Stimulated activated CD8-positive, alpha-beta memory T cell treated with anti-CD3 and anti-CD28 coated beads, Interleukin-4, amount 100 ng/mL, for 4 hours (primary cell): ENCODE data around the gene TMEM238.

Experiments used
- DNase-seq, 2 donors: peaks; one replicate each; pipeline ENCODE4 v3.0.0-alpha.2; 2020; ENCODE audit warnings: low read depth in 2 of 2, low spot score in 1 of 2

TMEM238 gene

DNA sequence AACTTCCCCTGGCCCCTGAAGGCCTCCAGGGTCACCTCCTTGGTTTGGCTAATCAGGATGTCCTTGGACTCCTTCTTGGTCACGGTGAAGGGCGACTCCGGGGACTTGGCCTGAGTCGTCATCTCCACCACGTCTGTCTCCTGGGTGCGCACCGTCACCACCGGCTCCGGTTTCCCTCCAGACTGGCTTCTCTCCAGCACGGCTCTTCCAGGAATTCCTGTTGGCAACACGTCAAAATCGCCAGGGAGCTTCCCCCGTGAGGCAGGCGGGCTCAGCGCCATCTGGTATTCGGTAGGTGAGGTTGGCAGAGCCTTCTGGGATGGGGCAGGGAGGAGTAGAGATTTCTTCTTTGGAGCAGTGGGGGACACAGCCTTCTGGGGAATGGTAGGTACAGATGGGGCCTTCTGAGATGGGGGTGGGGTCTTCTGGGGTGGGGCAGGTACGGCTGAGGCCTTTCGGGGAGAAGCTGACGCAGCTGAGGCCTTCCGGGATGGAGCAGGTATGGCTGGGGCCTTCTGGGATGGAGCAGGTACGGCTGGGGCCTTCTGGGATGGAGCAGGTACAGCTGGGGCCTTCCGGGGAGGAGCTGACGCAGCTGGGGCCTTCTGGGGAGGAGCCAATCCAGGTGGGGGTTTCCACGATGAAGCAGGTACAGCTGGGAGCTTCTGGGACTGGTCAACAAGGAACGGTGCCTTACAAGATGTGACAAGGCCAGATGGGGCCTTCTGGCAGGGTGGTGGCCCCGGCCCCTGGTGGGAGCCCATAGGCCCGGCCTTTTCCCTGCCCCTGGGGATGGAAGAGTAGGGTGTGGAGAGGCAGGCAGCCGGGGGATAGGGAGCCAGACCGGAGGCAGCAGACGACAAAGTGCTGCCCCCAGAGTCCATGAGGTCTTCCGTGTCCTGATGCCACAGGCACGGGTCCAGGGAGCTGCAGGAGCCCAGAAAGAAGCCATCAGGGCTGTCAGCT is 24.9 kb downstream of the TMEM238 start:
- DNase-seq: no peak

DNA sequence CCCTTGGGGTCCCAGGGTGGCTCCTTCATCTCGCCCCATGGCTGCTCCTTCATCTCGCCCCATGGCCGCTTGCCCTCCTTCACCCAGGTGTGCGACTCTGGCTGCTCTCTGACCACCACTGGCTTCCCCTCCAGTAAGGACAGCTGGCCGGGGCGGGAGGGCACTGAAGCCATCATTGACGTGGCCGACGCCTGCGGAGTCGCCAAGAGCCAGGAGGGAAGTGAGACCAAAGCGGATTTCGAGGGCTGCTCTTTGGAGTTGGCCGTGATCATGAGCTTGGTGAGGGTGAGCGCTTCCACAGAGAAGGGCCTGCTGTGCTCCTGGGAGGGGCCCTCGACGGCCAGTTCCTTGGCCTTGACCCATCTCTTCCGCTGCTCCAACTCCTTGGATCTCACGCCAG is 25.6 kb downstream of the TMEM238 start:
- no peak for DNase-seq

DNA sequence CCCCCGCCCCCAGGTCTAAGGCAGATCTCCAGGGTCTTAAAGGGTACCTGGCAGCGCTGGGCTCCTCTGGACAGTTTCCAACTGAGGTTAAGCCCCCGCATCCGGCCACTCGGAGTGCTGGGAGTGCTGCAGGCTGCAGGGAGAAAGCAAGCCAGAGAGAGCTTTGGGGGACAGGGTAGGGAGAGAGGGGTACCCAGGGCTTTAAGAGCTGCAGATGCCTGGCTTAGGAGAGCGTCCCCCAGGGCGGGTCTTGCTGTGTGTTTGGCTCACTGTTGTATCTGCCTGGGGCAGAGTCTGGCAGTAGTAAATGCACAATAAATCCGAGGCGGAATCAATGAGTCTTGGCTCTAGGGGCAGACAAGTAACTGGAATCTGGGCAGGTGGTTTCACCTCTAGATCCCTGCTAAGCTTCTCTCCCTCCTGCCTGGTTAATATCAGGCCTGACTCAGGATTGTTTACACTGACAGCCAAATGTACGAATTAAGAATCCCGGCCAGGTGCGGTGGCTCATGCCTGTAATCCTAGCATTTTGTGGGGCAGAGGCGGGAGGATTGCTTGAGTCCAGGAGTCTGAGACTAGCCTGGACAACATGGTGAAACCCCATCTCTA is 28.8 kb downstream of the TMEM238 start:
- no peak for DNase-seq

DNA sequence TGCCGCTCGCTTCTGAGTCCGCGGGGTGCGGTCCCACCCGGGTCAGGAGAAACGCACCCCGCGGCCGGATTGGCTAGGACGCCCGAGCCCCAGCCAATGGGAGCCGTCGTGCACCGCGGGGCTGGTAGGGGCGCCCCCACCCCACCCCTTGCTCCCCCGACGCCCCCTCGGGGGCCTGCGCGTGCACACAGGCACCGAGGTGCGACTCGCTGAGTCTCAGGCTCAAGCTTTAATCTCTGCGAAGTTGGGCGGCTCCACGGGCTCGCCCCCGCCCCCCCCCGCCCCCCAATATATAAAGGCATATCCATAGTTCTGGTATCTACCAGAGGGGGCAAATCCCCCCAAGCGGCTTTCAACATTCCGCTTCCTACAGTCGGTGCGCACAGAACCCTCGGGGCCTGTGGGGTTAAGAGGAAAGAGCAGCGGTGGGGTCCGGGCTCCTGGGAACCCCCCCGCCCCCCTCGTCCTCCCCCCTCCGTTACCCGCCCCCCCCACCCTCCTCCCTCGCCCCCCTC is 29.3 kb downstream of the TMEM238 start, which contains the start of gene COX6B2:
Gene COX6B2 (minus strand): TSS at position 22 of the 515 bp plus-strand sequence. CDS start 198 bp downstream, outside the sequence.
- DNase-seq: no peak

DNA sequence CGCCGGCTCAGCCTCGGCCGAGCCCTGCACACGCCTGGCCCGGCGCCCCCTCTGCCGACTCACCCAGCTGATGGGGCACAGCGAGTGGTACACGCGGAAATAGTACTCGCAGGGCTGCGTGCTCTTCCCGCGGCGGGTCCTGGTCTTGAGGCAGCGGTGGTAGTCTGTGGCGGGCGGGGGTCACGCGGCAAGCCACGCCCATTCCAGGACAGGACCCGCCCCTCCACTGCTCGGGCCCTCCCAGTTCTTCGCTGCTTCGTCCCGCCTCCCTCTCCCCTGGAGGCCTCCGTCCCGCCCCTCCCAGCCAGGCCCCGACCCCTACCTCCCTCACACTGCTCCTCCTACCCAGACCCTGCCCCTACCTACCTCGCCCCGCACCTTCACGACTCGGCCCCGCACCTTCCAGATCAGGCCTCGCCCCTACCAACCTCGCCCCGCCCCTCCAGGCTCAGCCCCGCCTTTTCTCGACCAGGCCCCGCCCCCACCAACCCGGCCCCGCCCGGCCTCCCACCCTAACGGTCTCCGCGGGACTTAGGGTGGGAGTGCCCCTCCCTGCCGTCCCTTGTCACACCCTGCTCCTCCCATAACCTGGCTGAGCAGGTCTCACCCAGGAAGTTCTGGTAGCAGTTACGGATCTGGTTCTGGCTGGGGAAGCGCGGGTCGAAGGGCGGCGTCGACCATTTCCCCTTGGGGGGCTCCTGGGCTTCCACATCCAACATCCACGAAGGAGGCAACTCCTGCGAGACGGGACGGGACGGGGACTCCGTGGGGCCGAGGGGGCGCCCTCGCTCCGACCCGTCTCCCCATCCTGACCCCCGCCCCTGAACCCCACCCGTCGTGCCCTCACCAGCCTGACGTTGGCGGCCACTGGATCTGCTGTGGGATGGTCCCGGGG is 30.0 kb downstream of the TMEM238 start:
- DNase-seq: no peak

DNA sequence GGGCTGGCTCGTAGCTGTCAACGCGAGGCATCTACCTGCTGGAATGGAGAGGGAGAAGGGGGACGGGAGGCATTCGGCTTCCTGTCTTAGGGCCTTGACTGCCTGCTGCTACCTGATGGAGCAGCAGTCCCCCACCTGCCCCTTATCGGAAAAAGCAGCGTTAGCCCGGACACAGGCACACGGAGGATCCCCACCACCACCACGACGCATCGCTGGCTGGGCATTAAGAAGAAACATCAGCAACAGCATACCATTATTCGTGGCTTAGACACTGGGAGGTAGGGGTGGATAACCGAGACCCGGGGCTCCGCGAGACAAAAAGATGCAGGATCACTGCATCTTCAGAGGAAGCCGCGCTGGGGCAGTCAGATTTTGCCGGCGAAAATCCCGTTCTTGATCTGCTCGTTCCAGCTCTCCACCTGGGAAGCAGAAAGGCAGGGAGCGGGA is 30.7 kb downstream of the TMEM238 start:
- no peak for DNase-seq

DNA sequence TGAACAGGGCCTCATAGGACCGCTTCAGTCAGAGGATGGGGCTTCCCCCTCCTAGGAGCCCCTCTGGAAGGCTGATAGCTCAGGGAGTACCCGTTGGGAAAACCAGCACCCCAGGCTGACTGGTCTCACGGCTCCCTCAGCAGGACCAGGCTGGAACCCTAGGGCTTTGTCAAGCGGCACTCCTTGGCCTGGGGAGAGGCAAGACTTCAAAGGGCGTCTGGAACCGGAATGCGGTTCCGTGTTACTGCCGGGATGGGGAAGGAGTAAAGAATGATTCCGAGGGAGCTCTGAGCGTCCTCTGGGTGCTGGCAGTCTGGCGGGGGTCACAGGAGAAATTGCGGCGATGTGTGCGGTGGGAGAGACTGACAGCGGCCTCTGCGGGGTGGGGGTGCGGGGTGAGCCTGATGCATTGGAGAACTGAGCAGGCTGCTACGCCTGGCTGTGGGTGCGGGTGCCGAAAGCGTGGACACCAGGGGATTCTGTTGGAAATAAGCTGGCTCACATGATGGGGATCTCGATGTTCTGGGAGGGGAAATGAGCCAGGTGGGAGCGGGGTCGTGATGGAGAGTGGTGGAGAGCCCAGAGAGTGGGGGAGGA is 31.4 kb downstream of the TMEM238 start:
- no peak for DNase-seq

DNA sequence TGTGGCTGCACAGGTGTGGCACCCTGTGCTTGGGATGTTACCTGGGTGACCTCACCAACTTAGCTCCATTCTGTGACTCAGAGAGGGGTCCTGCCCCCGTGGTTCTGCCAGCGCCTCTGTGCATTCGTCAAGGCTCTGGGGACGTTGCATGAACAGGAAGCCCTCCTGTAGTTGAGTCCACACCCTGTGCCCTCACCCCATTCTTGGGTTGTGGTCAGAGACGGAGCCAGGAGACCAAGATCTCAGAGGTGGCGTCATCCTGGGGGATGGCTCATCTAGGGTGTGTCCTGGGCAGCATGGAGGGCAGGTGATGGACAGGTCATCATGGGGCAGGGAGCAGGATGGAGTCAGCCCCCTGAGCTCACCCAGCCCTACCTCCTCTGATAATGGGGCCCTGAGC is 32.1 kb downstream of the TMEM238 start:
- no peak for DNase-seq

DNA sequence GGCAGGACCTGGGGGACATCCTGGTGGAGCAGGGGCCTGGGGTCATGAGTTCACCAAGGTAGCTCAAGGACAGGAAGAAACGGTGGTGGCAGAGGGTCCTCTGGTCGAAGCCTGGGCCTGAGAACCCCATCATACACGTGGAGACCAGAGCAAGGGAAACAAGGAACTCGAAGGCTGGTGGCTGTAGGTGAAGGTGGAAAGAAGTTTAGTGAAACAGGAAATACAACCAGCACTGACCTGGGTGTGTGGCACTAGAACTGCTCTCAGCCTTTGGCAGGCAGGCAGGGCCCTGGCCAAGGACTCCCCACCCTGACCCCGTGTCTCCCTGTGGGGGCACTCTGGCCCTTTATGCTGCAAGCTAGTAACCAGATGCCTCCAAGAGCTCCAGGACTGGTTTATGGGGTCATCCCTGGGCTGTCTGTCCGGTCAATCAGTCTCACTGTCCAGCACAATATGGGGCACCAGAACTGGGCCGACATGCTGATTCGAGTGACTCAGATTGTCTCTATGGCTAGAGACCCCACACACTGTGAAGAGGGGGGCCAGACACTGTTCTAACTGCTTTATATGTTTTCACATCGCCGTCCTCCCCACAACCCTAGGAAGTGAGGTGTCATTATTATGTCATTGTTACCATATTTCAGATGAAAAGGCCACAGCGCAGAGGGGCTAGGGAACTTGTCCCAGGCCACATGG is 33.3 kb downstream of the TMEM238 start:
- DNase-seq: no peak

DNA sequence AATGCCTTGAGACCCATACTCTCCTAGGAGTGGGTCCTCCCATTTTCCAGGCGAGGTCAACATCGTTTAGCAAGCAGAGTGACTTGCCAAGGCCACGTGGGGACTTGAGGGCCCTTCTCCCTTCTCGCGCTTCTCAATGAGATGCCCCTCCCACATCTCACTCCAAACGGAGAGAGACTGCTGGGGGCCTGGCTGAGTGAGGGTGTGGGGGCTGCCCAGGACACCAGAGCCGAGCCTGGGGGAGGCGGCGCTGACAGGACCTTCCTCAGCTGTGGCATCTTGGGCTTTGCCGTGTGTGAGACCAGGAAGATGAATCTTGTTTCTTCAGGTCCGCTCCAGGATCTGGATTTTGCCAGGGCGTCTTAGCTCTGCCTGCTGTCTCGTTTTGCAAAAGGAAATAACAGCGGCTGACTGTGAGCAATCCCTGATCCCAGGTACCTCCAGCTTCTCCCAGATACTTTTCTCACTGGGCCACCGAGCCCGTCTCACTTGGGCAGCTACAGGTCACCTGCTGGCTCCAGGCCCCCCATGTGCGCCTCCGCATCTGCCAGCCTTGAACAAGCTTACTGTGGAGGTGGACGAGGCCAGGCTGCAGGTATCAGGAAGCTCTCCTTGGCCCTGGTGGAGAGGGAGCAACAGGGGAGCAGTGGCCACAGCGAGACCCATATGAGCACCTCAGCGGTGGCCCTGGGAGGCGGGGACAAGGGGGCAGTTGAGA is 35.6 kb downstream of the TMEM238 start:
- DNase-seq: no peak

DNA sequence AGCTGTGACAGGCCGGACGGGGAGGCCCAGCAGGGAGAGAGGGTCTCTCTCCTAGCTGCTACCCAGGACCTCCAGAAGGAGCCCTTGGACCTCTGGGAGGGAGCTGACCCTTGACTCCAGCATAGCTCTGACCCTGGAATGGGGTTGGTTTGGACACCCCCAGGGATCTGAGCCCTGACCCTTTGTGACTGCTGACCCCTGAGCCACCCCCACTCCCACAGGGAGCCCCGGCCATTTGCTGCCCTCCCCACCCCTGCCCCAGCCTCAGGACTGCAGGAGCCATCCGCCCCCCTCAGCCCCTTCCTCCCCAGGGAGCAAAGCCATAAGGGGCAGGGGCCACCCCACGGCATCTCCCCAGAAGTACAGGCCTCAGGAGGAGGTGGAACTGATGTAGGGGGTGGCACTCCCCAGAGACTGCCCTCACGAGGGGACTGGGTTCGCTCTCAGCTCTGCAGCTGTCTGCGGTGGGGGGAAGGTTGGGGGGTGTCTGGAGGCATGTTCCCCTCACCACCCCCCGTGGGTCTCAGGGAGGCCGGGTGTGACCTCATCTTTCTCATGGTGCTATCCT is 36.6 kb downstream of the TMEM238 start:
- no peak for DNase-seq

DNA sequence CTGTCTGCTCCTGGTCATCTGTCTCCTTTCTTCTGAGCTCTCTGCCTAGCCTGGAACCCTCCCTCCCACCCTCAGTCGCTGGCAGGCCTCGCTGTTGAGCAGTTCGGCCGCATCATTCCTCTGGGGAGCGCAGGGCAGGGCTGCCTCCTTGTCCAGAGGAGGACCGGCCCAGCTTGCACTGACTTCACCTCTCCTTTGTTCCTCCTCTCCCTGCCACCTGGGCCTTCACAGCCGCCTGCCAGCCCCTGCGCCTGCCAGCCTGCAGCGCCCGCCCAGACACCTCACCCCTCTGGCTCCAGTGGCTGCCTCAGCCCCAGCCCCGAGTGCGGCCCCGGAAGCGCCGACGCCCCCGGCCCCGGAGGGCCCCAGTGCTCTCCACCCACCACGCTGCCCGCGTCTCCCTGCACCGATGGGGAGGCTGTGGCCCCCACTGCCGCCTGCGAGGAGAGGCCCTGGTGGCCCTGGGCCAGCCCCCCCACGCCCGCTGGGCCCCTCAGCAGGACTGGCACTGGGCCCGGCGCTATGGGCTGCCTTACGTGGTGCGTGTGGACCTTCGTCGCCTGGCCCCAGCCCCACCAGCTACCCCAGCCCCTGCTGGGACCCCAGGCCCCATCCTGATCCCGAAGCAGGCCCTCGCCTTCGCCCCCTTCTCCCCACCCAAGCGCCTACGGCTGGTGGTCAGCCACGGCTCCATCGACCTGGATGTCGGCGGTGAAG is 37.2 kb downstream of the TMEM238 start:
- DNase-seq: no peak

DNA sequence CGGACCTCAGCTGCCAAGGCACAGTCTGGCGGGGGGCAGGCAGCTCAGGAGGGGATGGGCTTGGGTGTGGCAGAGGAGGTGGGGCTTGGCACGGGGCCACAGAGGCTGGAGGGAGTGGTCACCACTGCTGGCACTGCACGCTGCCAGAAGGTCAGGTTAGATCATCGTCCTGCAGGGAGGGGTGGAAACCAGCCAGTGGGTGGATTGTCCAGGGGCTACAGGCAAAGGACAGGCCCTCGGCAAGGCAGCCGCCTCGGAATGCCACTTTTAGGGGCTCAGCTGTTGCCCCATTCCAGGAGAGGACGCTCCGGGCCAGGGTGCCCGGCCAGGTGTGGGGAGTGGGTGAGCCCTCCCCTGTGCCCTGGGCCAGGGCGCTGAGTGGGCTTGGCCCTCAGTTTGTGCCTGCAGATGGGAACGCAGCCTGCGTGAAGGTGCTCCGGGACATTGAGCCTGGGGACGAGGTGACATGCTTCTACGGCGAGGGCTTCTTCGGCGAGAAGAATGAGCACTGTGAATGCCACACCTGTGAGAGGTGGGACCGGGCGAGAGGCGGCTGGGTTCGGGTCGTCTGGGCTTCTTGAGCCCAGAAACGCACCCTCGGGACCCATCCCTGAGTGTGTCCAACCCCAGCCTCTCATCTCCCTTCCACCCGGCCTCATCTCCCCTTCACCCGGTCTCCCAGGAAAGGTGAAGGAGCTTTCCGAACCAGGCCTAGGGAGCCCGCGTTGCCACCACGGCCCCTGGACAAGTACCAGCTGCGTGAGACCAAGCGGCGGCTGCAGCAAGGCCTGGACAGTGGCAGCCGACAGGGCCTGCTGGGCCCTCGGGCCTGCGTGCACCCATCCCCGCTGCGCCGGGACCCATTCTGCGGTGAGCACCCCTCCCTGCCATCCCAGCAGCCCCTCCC is 38.0 kb downstream of the TMEM238 start:
- no peak for DNase-seq

DNA sequence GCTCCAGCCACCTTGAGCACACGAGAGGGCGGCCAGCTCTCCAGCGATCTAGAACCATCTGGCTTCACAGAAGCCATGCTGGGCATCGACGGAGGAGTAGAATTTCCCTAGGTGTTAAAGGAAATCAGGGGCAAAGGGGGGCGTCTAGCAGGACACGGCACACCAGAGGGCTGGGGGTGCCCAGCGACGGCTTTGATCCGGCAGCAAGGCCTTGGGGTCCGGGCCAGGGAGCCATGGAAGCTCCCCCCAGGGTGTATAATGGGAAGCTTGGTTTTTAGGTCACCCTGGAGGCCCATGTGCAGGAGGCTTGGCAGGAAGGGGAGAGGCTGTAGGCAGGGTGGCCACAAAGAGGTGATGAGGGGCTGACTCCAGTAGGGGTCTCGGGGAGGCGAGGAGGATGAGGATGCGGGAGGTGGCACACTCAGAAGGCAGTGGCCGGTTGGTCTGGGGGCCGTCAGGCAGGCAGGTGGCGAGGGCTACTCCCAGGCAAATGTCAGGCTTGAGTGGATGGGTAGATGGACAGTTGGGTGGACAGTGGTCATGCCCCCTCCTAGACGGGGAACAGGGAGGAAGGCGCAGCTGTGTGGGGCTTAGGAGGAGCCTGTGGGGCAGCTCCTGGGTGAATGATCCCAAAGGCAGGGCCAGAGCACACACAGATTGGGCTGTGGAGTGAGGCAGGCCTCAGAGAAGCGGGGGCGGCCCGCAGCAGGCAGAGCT is 38.8 kb downstream of the TMEM238 start:
- no peak for DNase-seq

DNA sequence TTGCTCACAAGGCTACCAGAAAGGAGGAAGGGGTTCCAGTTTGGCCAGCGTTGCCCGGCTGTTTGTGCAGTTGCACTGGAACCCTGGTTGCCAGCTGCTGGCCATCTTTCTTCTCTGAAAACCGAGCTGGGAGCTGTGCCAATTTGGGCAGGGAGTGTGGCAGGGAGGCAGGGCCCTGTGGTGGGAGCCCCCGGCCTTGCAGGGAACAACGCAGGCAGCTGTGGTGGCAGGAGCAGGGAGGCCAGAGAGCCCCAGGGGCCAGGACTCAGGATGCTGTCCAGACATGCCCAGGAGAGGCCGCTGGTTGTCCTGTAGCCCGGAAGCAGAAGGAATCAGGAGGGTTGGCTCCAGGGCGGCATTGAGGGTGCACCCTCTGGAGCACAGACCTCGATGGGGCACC is 39.6 kb downstream of the TMEM238 start:
- DNase-seq: no peak

DNA sequence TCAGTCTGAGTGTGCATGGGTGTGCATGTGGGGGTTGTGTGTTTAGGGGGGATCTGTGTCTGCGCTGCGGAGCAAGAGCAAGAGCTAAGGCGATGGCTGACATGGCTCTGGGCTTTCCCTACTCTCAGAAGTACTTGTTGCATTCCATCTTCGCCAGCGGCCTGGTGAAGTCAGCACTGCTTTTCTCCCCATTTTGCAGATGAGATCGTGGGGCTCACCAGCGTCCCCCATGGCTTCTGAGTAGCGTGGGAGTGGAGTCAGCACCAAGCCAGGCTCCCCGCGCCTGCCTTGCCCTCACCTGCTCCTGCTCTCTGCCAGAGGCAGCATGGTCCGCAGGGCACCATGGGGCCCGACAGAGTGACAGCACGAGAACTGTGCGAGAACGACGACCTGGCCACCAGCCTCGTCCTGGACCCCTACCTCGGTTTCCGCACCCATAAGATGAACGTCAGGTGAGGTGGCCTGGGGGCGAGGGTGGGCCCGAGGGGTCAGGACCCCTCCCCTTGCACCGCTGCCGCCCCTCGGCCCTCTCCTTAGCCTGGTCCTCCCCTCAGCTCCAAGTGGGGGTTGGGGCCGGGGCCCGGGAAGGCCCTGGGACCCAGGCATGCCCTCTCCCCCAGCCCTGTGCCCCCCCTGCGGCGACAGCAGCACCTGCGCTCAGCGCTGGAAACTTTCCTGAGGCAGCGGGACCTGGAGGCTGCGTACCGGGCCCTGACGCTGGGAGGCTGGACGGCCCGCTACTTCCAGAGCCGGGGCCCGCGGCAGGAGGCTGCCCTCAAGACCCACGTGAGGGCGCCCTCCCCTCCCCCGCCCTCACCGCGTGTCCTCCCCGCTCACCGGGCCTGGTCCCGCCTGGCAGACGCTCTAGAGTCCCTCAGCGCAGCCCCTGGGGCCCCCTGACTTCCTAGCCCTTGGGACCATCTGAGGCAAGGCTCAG is 42.2 kb downstream of the TMEM238 start:
- DNase-seq: no peak
